ENCODE measurements around the gene STAT4. TPM values are rescaled to one million over a fixed set of nuclear protein-coding genes. Genes with fewer than 3 reads are reported as not detected.

The STAT4 gene
- polyA plus RNA-seq, 1 of the 3 experiments (the other 2 are of a cell fraction), result 0.12 TPM

GRCh38 chr2:191166111-191166755 lies 15.4 kb upstream of the STAT4 start:
- H3K9ac ChIP-seq, result no peak overlapping the region
- CTCF ChIA-PET, result interaction anchor here (1.2 to 3.8 kb wide), 15 partner anchors 10 to 996 kb away, joined by 3 to 47 read pairs (median 7); no protein-coding TSS in a partner anchor
- H3F3A ChIP-seq (replicated peaks; ENCODE audit: insufficient read depth), result peaks cover 16% of the 10 kb centered on the region
- no peak for DNase-seq
- no peaks in the 10 kb centered on the region for H3K27me3 ChIP-seq (ENCODE audit: insufficient read depth)
- no peak overlapping the region for H3K4me3 ChIP-seq (ENCODE audit: low read depth in 2 of 2, low read length in 1 of 2)
- 78% methylated on average over 4 of the region's 4 CpGs for WGBS (ENCODE audit: low lambda C conversion rate)
- peak overlapping the region in 1 of 2 experiments; percentile 55; a peak in 1 of 4 replicates for H3K27ac ChIP-seq (ENCODE audit: low read depth in 2 of 2, low read length in 1 of 2)
- POLR2A ChIA-PET, result no interaction called here
- 0 out of 2 replicates have a peak overlapping the region, but pooled peaks have one; percentile 2 for H3K4me2 ChIP-seq
- H3K4me1 ChIP-seq (ENCODE audit: control insufficient read depth in 1 of 2, insufficient read depth in 2 of 2, low read depth in 1 of 2, low read length in 1 of 2), result peaks cover 9 to 29% of the 10 kb centered on the region in 2 experiments
- TF ChIP-seq ELF1 (IDR thresholded peaks at IDR 0.05) (no peak), RAD21 (IDR thresholded peaks at IDR 0.05; ENCODE audit: low read length) (no peak), SIN3A (IDR thresholded peaks at IDR 0.05; ENCODE audit: borderline replicate concordance, low read depth, low read length) (0 out of 2 replicates have a peak, but pooled peaks have one; percentile 31), RFX5 (IDR thresholded peaks at IDR 0.05; ENCODE audit: low read length) (no peak), NRF1 (IDR thresholded peaks at IDR 0.05; ENCODE audit: low read depth, low read length) (no peak), MXI1 (IDR thresholded peaks at IDR 0.05; ENCODE audit: low read depth, low read length) (peak; percentile 37; the same call in 1 of the 2 replicates), EP300 (IDR thresholded peaks at IDR 0.05; ENCODE audit: borderline replicate concordance in 1 of 2, low read depth in 1 of 2, low read length in 1 of 2) (no peak), RXRA (IDR thresholded peaks at IDR 0.05; ENCODE audit: borderline replicate concordance, low read depth) (no peak), TCF12 (IDR thresholded peaks at IDR 0.05) (peak; percentile 40), TEAD4 (IDR thresholded peaks at IDR 0.05; ENCODE audit: borderline replicate concordance, insufficient read depth) (no peak), JUND (IDR thresholded peaks at IDR 0.05) (no peak), MEF2A (IDR thresholded peaks at IDR 0.05; ENCODE audit: borderline replicate concordance, low read depth) (no peak), POLR2AphosphoS5 (IDR thresholded peaks at IDR 0.05; ENCODE audit: low read depth, low read length) (no peak), SMC3 (IDR thresholded peaks at IDR 0.05; ENCODE audit: low read depth, low read length) (no peak)
- TF ChIP-seq, protein P1, sequence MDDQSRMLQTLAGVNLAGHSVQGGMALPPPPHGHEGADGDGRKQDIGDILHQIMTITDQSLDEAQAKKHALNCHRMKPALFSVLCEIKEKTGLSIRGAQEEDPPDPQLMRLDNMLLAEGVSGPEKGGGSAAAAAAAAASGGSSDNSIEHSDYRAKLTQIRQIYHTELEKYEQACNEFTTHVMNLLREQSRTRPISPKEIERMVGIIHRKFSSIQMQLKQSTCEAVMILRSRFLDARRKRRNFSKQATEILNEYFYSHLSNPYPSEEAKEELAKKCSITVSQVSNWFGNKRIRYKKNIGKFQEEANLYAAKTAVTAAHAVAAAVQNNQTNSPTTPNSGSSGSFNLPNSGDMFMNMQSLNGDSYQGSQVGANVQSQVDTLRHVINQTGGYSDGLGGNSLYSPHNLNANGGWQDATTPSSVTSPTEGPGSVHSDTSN (IDR thresholded peaks at IDR 0.05), result peak; percentile 80
- TF ChIP-seq, protein P2, sequence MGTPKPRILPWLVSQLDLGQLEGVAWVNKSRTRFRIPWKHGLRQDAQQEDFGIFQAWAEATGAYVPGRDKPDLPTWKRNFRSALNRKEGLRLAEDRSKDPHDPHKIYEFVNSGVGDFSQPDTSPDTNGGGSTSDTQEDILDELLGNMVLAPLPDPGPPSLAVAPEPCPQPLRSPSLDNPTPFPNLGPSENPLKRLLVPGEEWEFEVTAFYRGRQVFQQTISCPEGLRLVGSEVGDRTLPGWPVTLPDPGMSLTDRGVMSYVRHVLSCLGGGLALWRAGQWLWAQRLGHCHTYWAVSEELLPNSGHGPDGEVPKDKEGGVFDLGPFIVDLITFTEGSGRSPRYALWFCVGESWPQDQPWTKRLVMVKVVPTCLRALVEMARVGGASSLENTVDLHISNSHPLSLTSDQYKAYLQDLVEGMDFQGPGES (IDR thresholded peaks at IDR 0.05; ENCODE audit: low read depth, low read length), result no peak
- H3K36me3 ChIP-seq (replicated peaks in 1 of 2; ENCODE audit: control insufficient read depth in 1 of 2, insufficient read depth in 2 of 2, low read length in 1 of 2), result no peaks in the 10 kb centered on the region
- H3K79me2 ChIP-seq (ENCODE audit: insufficient read depth), result no peaks in the 10 kb centered on the region
- H3K9me3 ChIP-seq, result no peaks in the 10 kb centered on the region
- H4K20me1 ChIP-seq (ENCODE audit: insufficient read depth), result no peaks in the 10 kb centered on the region
- no peak overlapping the region for H2AFZ ChIP-seq (ENCODE audit: low read depth)
- H3K9me2 ChIP-seq, result no peaks in the 10 kb centered on the region

DNA sequence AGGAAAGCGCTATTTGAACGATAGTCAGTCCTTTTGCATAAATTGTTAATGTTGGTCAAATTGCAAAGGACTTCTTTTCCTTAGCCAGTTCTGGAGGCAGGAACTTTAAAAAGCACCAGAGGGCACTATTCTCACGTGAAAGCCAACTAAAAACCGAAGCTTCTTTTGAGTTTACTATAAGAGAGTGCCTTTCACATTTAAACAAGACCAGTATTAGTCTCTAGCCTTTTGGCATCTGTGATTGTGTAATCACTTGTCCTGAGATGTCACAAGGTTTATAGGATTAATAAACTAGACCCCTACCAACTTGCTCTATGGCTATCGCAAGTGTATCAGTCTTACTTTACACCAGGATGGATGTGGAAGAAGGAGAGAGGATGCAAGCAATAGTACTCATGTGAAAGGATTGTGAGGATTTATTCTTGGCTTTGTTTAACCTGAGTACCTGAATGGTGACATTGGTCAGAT lies 14.4 kb upstream of the STAT4 start:
- Histone ChIP-seq H3K36me3 (replicated peaks in 1 of 2; ENCODE audit: control insufficient read depth in 1 of 2, insufficient read depth in 2 of 2, low read length in 1 of 2) (no peaks in the 10 kb centered on the region), H3K27ac (ENCODE audit: low read depth in 2 of 2, low read length in 1 of 2) (peak overlapping the region in 1 of 2 experiments; percentile 50; a peak in 1 of 4 replicates), H3F3A (replicated peaks; ENCODE audit: insufficient read depth) (peaks cover 11% of the 10 kb centered on the region), H3K27me3 (ENCODE audit: insufficient read depth) (no peaks in the 10 kb centered on the region), H3K79me2 (ENCODE audit: insufficient read depth) (no peaks in the 10 kb centered on the region), H3K4me1 (ENCODE audit: control insufficient read depth in 1 of 2, insufficient read depth in 2 of 2, low read depth in 1 of 2, low read length in 1 of 2) (peaks cover 8 to 20% of the 10 kb centered on the region in 2 experiments), H3K4me2 (no peak overlapping the region), H3K4me3 (ENCODE audit: low read depth in 2 of 2, low read length in 1 of 2) (peak overlapping the region in 1 of 2 experiments; percentile 22; a peak in 1 of 4 replicates), H3K9me3 (no peaks in the 10 kb centered on the region), H2AFZ (ENCODE audit: low read depth) (no peak overlapping the region), H4K20me1 (ENCODE audit: insufficient read depth) (no peaks in the 10 kb centered on the region), H3K9ac (no peak overlapping the region), H3K9me2 (no peaks in the 10 kb centered on the region)
- ChIA-PET POLR2A (no interaction called here), CTCF (interaction anchor here (0.6 to 3.8 kb wide), 55 partner anchors 8 to 997 kb away, joined by 3 to 47 read pairs (median 4); partner anchors contain the start of gene MYO1B)
- TF ChIP-seq RAD21 (IDR thresholded peaks at IDR 0.05; ENCODE audit: low read length) (peak; percentile 91), CTCF (IDR thresholded peaks at IDR 0.05) (peak; percentile 69), SMC3 (IDR thresholded peaks at IDR 0.05; ENCODE audit: low read depth, low read length) (peak; percentile 83), JUND (IDR thresholded peaks at IDR 0.05) (no peak)
- 21% methylated on average over 5 of the region's 5 CpGs for WGBS (ENCODE audit: low lambda C conversion rate)
- DNase-seq, result peak; percentile 44
